GM19455 (cell line): Measurements from ENCODE around the gene PPID.
"Not testable (repeated sequence)": the region's sequence is repeated elsewhere in the genome, so short reads cannot be mapped to it uniquely, and the experiment has no call there.

Source experiments
- ATAC-seq: cut with Tn5 transposase; IDR thresholded peaks from one replicate; pipeline ENCODE4 v1.9.1; 2021; ENCODE audit not compliant: unreplicated experiment

The PPID gene

DNA sequence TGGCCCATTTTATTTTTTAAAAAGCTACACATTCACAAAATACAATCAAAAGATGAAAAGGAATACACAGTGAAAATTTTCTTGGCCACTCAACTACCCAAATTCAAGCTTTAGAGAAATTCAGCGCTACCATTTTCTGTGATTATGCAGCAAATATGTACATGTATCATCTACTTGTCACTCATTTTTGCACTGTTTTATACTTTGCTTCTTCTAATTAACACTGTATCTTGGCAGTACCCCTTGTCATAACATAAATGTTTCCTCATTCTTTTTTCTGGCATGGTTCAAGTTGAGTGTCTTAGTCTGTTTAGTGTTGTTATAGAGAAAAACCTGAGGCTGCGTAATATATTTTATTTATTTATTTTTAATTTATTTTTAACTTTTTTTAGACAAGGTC is 15.7 kb upstream of the PPID start:
- no peak for ATAC-seq

GRCh38 chr4:158729716-158730559 is 6.7 kb upstream of the PPID start:
- peak; percentile 89 for ATAC-seq

GRCh38 chr4:158728236-158728635 is 5.0 kb upstream of the PPID start:
- ATAC-seq, result no peak

DNA sequence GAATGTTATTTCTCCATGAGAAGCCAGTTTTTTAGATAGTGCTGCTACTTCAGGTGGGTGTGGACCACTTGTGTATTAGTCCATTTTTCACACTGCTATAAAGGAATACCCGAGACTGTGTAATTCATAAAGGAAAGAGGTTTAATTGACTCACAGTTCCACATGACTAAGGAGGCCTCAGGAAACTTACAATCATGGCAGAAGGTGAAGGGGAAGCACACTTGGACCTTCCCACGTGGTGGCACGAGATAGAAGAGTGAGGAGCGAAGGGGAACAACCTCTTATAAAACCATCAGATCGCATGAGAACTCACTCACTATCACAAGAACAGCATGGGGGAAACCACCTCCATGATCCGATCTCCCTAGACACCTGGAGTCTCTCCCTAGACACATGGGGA is 3.4 kb upstream of the PPID start:
- no peak for ATAC-seq

GRCh38 chr4:158724637-158725036 is 1.4 kb upstream of the PPID start:
- ATAC-seq, result no peak

- peak; percentile 22 for ATAC-seq
These were observed 792 bp downstream of the PPID start for GRCh38 chr4:158722291-158722916.

GRCh38 chr4:158721680-158722079 is 1.5 kb downstream of the PPID start:
- no peak for ATAC-seq

DNA sequence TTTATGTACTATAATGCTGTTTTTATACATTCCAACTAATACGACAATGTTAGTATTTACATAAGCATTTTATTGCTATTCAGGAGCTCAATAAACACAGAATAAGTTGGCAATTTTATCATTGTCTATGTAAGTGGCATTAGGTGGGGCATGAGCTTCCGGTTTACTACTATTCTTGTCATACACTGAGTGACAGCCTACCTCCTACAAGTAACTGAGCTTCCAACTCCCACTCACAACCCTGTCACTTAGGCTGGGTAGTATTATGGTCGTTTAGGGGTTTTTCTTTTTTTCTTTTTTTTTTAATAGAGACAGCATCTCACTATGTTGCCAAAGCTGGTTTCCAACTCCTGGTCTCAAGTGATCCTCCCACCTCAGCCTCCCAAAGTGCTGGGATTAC is 7.4 kb downstream of the PPID start:
- no peak for ATAC-seq

DNA sequence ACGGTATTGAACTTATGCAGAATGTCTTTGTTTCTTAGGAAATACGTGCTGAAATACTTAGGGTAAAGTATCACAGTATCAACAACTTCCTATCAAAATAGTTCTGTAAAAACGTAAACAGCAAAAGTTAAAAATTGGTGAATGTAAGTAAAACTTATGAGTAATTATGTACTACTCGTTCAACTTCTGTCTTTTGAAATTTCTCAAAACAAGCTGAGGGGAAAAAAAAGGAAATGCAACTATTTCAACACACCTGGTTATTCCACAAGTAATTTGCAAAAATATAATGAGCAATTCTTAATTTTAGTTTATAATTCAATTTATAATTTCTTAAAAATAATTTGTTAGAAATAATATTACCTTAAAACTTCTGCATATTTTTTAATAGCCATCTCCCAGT is 8.3 kb downstream of the PPID start:
- ATAC-seq, result no peak

GRCh38 chr4:158712622-158713021 is 10.6 kb downstream of the PPID start:
- not testable (repeated sequence) for ATAC-seq

DNA sequence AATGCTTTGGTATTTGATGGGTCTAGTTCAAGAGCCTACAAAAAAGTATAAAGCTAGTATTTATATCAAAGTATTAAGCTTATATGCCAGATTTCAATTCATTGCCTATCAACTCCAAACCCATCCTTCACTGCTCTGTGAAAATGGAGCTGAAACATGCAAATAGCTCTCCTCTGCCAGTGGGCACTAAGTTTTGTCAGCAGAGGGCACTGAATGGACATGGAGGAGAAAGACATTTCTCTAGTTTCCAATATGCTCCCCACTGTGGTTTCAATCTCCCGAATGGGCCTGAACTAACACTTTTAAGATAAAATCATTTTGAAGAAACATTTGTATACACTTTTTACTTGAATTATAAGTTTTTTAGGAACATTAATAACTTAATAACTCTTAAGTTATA is 12.4 kb downstream of the PPID start:
- no peak for ATAC-seq

- ATAC-seq, result no peak
These were observed 18.9 kb downstream of the PPID start for GRCh38 chr4:158704274-158704673.

- ATAC-seq, result no peak
These were observed 34.4 kb downstream of the PPID start for GRCh38 chr4:158688813-158689212.

DNA sequence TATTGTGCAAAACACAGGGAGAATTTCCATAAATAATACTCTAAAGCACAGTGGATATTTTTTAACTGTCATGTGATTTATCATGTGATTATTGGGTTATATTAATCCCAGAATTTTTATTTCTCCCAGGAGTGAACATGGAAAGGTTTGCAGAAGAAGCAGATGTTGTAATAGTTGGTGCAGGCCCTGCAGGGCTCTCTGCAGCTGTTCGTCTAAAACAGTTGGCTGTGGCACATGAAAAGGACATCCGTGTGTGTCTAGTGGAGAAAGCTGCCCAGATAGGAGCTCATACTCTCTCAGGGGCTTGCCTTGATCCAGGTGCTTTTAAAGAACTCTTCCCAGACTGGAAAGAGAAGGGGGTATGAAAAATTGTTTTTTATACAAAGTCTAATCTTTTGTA is 41.1 kb downstream of the PPID start:
- no peak for ATAC-seq

DNA sequence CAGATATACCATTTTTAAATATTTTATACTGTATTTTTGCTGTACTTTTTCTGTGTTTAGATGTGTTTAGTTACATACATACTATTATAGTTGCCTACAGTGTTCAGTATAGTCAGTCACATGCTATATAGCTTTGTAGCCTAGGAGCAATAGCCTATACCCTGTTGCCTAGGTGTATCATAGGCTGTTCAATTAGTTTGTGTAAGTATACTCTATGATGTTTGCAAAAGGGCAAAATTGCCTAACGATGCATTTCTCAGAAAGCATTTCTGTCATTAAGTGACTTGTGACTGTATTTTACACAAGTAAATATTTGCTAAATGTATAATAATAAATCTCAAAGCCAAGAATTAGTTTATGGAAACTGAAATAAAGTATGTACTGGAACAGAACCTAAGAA is 41.6 kb downstream of the PPID start:
- no peak for ATAC-seq

- ATAC-seq, result no peak
These were observed 44.4 kb downstream of the PPID start for GRCh38 chr4:158678767-158679166.

DNA sequence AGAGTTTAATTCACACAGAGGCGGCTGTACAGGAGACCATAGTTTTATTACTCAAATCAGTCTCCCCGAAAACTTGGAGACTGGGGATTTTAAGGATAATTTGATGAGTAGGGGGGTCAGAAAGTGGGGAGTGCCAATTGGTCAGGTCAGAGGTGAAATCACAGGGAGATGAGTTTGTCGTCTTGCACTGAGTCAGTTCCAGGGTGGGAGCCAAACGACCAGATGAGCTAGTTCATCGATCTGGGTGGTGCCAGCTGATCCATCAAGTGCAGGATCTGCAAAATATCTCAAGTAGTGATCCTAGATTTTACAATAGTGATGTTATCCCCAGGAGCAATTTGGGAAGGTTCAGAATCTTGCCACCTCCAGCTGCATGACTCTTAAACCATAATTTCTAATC is 47.1 kb downstream of the PPID start:
- ATAC-seq, result no peak

- no peak for ATAC-seq
These were observed 49.6 kb downstream of the PPID start for GRCh38 chr4:158673633-158674032.

- ATAC-seq, result peak; percentile 88
These were observed 51.0 kb downstream of the PPID start, which contains the start of gene ETFDH for GRCh38 chr4:158671915-158672806. ETFDH (plus strand) TSS chr4:158672296; CDS start chr4:158672457, 161 bp downstream.

DNA sequence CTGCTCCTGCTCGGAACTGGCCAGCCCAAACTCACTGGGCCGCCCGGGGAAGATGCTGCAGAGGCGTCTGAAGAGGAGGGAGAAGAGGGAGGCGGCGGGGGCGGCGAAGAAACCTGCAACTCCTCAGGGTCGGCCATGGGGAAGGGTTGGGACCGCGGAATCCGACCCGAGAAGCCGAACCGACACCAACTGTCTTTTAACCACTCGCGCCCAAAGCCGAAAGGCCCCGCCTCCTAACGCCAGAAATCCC is 51.6 kb downstream of the PPID start, which contains the start of gene C4orf46:
Gene C4orf46 (minus strand): TSS at position 223 of the 250 bp plus-strand sequence. CDS start 86 bp downstream, at position 137.
- no peak for ATAC-seq

DNA sequence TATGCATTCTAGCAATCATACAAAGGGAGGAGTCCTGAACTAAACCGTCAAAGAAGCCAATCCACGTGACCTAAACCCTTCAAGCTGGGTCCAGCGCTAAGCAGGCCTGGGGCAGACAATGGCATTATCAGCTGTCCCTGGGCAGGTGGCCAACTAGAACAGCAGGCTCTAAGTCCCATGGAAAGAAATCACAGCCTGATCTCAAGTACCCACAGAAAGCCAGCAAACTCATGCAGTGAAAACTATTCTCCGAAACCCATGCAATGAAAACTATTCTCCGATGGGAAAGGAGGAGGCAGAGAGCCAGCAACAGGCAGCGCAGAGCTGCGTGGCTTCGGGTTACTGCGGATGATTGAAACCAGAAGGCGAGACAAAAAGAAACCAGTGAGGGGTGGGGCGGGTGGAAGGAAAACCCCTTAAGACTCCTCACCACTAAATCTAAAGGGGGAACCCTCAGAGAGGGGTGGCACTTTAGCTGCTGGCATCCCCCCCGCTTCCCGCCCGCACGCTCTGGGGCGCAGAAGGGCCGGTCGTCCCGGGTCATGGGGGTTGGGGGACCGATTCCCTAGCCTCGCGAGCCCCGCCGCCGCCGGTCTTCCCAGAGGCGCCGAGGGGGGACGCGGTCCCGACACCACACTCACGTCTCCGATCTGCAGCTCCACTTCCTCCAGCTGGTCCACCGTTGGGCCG is 52.1 kb downstream of the PPID start:
- peak; percentile 25 for ATAC-seq
